ENCODE results near the gene PTPN21.

PTPN21 gene

DNA sequence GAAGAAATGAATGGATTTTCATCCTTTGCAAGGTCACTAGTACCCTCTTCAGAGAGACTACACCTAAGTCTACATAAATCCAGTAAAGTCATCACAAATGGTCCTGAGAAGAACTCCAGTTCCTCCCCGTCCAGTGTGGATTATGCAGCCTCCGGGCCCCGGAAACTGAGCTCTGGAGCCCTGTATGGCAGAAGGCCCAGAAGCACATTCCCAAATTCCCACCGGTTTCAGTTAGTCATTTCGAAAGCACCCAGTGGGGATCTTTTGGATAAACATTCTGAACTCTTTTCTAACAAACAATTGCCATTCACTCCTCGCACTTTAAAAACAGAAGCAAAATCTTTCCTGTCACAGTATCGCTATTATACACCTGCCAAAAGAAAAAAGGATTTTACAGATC is 128.5 kb downstream of the PTPN21 start:
- H3K4me3 ChIP-seq (ENCODE audit: low read depth, low read length), result no peak overlapping the region
- H3K36me3 ChIP-seq (ENCODE audit: control insufficient read depth in 2 of 2, insufficient read depth in 1 of 2, low read length in 2 of 2), result peaks cover 0 to 4% of the 10 kb centered on the region in 2 experiments; a peak in 2 of 3 replicates
- no peak overlapping the region for H3K27ac ChIP-seq (ENCODE audit: extremely low read depth, low read depth, low read length)
- TF ChIP-seq ZEB2 (tag by site-specific recombination; IDR thresholded peaks at IDR 0.05) (no peak), ZNF248 (tag by site-specific recombination; IDR thresholded peaks at IDR 0.05) (no peak), ZSCAN30 (tag by site-specific recombination; IDR thresholded peaks at IDR 0.05) (no peak), ZNF274 (IDR thresholded peaks at IDR 0.05; ENCODE audit: low read length) (no peak), ZNF274 (tag by site-specific recombination; IDR thresholded peaks at IDR 0.05; ENCODE audit: borderline replicate concordance) (no peak)
- TF ChIP-seq, protein P1, sequence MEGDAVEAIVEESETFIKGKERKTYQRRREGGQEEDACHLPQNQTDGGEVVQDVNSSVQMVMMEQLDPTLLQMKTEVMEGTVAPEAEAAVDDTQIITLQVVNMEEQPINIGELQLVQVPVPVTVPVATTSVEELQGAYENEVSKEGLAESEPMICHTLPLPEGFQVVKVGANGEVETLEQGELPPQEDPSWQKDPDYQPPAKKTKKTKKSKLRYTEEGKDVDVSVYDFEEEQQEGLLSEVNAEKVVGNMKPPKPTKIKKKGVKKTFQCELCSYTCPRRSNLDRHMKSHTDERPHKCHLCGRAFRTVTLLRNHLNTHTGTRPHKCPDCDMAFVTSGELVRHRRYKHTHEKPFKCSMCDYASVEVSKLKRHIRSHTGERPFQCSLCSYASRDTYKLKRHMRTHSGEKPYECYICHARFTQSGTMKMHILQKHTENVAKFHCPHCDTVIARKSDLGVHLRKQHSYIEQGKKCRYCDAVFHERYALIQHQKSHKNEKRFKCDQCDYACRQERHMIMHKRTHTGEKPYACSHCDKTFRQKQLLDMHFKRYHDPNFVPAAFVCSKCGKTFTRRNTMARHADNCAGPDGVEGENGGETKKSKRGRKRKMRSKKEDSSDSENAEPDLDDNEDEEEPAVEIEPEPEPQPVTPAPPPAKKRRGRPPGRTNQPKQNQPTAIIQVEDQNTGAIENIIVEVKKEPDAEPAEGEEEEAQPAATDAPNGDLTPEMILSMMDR (tag by site-specific recombination; IDR thresholded peaks at IDR 0.05), result no peak
- no peaks in the 10 kb centered on the region for H3K4me1 ChIP-seq (ENCODE audit: control insufficient read depth, insufficient read depth, low read length)
- POLR2A ChIA-PET, result no interaction called here
- no peaks in the 10 kb centered on the region for H3K9me3 ChIP-seq (ENCODE audit: control insufficient read depth, insufficient read depth, low read depth, low read length)
- CTCF ChIA-PET, result no interaction called here

DNA sequence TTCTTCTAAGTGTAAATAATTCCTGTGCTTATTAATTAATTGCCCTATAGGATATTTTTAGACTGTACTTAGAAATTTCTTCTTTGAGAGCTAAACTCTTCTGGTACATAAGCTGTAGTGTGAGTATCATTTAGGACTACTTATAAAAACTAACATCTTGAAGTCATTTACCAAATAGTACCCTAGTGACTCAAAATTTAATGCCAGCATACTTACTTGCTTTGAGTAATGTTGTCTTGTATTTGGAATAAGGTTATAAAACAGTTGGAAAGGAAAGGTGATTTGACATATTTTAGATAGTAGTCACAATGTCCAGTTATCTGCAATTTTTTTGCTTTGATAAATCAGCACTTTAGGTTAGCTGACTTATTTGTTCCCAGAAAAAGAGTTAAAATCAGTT is 130.2 kb downstream of the PTPN21 start:
- no peaks in the 10 kb centered on the region for H3K4me1 ChIP-seq (ENCODE audit: control insufficient read depth, insufficient read depth, low read length)
- no peak for TF ChIP-seq ZNF837 (tag by site-specific recombination; IDR thresholded peaks at IDR 0.05)
- no peak for TF ChIP-seq ZNF302 (tag by site-specific recombination; IDR thresholded peaks at IDR 0.05; ENCODE audit: low read depth)
- no peak for TF ChIP-seq ZNF140 (tag by site-specific recombination; IDR thresholded peaks at IDR 0.05)
- no peak for TF ChIP-seq ZNF239 (tag by site-specific recombination; IDR thresholded peaks at IDR 0.05)
- TF ChIP-seq SETDB1 (IDR thresholded peaks at IDR 0.05; ENCODE audit: insufficient read length, low read length), result no peak
- TF ChIP-seq, protein P2, sequence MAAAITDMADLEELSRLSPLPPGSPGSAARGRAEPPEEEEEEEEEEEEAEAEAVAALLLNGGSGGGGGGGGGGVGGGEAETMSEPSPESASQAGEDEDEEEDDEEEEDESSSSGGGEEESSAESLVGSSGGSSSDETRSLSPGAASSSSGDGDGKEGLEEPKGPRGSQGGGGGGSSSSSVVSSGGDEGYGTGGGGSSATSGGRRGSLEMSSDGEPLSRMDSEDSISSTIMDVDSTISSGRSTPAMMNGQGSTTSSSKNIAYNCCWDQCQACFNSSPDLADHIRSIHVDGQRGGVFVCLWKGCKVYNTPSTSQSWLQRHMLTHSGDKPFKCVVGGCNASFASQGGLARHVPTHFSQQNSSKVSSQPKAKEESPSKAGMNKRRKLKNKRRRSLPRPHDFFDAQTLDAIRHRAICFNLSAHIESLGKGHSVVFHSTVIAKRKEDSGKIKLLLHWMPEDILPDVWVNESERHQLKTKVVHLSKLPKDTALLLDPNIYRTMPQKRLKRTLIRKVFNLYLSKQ (tag by site-specific recombination; IDR thresholded peaks at IDR 0.05; ENCODE audit: borderline replicate concordance), result no peak
- TF ChIP-seq ZNF571 (tag by site-specific recombination; IDR thresholded peaks at IDR 0.05), result no peak
- no peak for TF ChIP-seq GLIS2 (tag by site-specific recombination; IDR thresholded peaks at IDR 0.05)
- TF ChIP-seq HOXA7 (CRISPR knock-in tag; IDR thresholded peaks at IDR 0.05; ENCODE audit: borderline replicate concordance), result no peak
- TF ChIP-seq ZNF19 (tag by site-specific recombination; IDR thresholded peaks at IDR 0.05; ENCODE audit: low read depth), result no peak
- no peak for TF ChIP-seq ZNF366 (tag by site-specific recombination; conservative IDR thresholded peaks at IDR 0.05)
- no peak for TF ChIP-seq ZBTB20 (tag by site-specific recombination; IDR thresholded peaks at IDR 0.05)
- no peak for TF ChIP-seq ZNF677 (tag by site-specific recombination; IDR thresholded peaks at IDR 0.05)
- no peak for TF ChIP-seq ZNF2 (tag by site-specific recombination; IDR thresholded peaks at IDR 0.05)
- TF ChIP-seq ZBTB48 (tag by site-specific recombination; IDR thresholded peaks at IDR 0.05), result no peak
- no peak for TF ChIP-seq ZNF274 (IDR thresholded peaks at IDR 0.05; ENCODE audit: low read length)
- no peak for TF ChIP-seq ZNF274 (tag by site-specific recombination; IDR thresholded peaks at IDR 0.05; ENCODE audit: borderline replicate concordance)
- no peak for TF ChIP-seq HOXD13 (CRISPR knock-in tag; IDR thresholded peaks at IDR 0.05; ENCODE audit: borderline replicate concordance)
- TF ChIP-seq, protein P3, sequence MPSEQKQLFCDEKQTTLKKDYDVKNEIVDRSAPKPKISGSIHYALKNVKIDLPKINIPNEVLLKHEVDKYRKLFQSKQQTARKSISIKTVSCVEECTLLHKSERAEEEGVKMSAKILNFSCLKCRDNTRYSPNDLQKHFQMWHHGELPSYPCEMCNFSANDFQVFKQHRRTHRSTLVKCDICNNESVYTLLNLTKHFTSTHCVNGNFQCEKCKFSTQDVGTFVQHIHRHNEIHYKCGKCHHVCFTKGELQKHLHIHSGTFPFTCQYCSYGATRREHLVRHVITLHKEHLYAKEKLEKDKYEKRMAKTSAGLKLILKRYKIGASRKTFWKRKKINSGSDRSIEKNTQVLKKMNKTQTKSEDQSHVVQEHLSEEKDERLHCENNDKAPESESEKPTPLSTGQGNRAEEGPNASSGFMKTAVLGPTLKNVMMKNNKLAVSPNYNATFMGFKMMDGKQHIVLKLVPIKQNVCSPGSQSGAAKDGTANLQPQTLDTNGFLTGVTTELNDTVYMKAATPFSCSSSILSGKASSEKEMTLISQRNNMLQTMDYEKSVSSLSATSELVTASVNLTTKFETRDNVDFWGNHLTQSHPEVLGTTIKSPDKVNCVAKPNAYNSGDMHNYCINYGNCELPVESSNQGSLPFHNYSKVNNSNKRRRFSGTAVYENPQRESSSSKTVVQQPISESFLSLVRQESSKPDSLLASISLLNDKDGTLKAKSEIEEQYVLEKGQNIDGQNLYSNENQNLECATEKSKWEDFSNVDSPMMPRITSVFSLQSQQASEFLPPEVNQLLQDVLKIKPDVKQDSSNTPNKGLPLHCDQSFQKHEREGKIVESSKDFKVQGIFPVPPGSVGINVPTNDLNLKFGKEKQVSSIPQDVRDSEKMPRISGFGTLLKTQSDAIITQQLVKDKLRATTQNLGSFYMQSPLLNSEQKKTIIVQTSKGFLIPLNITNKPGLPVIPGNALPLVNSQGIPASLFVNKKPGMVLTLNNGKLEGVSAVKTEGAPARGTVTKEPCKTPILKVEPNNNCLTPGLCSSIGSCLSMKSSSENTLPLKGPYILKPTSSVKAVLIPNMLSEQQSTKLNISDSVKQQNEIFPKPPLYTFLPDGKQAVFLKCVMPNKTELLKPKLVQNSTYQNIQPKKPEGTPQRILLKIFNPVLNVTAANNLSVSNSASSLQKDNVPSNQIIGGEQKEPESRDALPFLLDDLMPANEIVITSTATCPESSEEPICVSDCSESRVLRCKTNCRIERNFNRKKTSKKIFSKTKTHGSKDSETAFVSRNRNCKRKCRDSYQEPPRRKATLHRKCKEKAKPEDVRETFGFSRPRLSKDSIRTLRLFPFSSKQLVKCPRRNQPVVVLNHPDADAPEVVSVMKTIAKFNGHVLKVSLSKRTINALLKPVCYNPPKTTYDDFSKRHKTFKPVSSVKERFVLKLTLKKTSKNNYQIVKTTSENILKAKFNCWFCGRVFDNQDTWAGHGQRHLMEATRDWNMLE (tag by site-specific recombination; conservative IDR thresholded peaks at IDR 0.05; ENCODE audit: low read depth), result no peak
- TF ChIP-seq, protein P4, sequence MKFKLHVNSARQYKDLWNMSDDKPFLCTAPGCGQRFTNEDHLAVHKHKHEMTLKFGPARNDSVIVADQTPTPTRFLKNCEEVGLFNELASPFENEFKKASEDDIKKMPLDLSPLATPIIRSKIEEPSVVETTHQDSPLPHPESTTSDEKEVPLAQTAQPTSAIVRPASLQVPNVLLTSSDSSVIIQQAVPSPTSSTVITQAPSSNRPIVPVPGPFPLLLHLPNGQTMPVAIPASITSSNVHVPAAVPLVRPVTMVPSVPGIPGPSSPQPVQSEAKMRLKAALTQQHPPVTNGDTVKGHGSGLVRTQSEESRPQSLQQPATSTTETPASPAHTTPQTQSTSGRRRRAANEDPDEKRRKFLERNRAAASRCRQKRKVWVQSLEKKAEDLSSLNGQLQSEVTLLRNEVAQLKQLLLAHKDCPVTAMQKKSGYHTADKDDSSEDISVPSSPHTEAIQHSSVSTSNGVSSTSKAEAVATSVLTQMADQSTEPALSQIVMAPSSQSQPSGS (tag by site-specific recombination; IDR thresholded peaks at IDR 0.05; ENCODE audit: low read depth), result no peak
- no peak overlapping the region for H3K4me3 ChIP-seq (ENCODE audit: low read depth, low read length)
- H3K27ac ChIP-seq (ENCODE audit: extremely low read depth, low read depth, low read length), result no peak overlapping the region
- no peaks in the 10 kb centered on the region; a peak in 1 of 3 replicates for H3K36me3 ChIP-seq (ENCODE audit: control insufficient read depth in 2 of 2, insufficient read depth in 1 of 2, low read length in 2 of 2)
- CTCF ChIA-PET, result no interaction called here
- POLR2A ChIA-PET, result no interaction called here
- no peaks in the 10 kb centered on the region for H3K9me3 ChIP-seq (ENCODE audit: control insufficient read depth, insufficient read depth, low read depth, low read length)
